GM18867 (cell line): ENCODE results near the gene PSTPIP1.

Source experiments
- ATAC-seq: cut with Tn5 transposase; IDR thresholded peaks from one replicate; pipeline ENCODE4 v1.9.1; 2021; ENCODE audit warnings: mild to moderate bottlenecking, moderate library complexity; ENCODE audit not compliant: unreplicated experiment

PSTPIP1 gene

DNA sequence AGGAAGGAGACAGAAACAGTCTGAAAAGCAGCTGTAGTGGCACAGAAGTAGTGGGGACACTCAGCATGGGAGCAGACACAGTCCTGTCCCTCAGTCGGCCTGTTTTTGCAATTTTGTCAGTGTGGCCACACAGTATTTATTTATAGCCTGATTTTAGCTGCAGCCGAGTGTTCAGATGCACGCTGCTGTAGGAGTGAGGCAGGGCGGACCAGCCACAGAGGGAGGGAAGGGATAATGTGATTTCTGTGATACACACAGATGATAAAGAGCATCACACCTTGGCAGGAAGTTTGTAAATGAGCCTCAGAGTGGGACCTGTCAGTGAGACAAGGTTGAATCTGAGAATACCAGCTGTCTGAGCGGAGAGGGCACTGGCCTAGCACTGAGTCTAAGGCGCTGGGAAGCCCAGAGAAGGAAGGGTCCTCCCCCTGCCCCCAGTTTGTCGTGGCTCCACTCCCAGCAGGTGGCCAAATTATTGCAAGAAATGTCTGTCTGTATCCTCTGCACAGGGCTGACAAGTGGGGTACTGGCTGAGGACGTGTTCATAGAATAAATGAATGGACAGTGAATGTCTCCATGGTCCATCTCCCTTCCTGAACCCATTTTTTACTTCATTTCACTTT, 3.8 kb downstream of the PSTPIP1 start:
- ATAC-seq, result no peak

DNA sequence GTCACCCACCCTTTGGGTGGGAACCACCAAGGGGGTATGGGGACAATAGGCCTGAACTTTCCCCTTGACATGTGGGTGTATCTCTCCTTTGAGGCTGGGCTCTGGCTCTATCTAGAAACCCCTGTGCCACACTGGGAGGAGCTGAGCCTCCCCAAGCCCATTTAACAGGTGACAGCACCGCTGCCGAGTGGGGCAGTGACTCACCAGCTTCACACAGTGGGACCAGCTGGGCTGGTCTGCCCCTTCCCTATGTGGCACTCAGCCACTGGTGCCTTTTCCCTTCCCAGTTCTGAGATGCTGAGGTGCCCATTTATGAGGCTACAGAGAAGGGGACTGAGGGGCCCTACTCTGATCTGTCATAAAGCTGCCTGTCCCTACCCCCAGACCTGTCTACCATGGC, 5.1 kb downstream of the PSTPIP1 start:
- no peak for ATAC-seq

DNA sequence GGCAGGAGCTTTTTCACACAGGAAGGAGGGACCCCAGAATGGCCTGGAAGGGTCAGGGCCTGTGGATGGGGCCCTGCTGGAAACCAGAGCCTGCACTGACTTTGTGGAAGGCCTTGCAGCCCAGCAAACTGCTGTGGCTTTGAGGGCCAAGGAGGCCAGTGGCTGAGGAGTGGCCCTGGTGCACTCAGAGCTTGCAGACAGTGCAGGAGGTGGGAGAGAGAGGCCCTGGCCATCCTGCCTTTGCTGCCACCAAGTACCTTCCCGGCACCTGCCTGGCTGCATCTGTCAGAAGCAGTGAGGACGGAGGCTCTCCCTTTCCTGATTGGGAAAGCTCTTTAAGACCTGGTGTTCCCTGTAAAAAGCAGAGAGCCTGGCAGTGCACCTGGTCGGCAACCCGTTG, 6.4 kb downstream of the PSTPIP1 start:
- ATAC-seq, result no peak

DNA sequence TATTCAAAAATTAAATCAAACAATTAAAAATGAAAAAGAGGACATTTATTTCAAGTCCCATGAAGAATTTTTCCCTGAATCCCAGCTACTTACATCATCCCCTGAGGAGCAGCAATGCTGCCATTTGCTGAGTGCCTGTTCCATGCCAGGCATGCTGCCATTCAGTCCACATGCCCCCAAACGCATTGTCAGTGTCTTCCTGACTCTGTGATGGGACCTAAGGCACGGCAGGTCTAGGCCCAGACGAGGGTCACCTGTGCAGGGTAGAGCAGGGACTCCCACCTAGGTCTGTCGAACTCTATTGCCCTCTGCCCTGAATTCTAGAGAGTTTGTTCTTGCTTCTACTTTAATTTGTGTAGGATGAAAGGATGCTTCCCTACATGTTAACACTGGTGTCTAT, 7.0 kb downstream of the PSTPIP1 start:
- ATAC-seq, result no peak

DNA sequence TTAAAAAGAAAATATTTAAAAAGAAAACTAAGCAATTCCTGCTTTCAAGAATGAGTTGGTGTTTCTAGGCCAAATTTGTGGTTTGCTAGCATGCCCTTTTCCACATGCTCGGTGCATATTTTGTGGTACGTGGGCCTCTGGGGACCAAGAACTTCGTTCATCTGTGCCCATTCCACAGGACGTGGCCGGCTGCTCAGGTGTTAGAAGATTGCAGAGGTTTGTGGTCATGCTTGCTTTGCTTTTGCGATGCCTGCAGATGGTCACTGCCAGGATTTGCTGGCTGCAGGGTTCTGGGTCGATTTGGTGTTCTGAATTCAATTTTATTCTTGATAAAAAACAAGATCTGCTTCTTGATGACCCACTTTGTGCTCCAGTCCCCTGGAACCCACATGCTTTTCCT, 7.5 kb downstream of the PSTPIP1 start:
- no peak for ATAC-seq

DNA sequence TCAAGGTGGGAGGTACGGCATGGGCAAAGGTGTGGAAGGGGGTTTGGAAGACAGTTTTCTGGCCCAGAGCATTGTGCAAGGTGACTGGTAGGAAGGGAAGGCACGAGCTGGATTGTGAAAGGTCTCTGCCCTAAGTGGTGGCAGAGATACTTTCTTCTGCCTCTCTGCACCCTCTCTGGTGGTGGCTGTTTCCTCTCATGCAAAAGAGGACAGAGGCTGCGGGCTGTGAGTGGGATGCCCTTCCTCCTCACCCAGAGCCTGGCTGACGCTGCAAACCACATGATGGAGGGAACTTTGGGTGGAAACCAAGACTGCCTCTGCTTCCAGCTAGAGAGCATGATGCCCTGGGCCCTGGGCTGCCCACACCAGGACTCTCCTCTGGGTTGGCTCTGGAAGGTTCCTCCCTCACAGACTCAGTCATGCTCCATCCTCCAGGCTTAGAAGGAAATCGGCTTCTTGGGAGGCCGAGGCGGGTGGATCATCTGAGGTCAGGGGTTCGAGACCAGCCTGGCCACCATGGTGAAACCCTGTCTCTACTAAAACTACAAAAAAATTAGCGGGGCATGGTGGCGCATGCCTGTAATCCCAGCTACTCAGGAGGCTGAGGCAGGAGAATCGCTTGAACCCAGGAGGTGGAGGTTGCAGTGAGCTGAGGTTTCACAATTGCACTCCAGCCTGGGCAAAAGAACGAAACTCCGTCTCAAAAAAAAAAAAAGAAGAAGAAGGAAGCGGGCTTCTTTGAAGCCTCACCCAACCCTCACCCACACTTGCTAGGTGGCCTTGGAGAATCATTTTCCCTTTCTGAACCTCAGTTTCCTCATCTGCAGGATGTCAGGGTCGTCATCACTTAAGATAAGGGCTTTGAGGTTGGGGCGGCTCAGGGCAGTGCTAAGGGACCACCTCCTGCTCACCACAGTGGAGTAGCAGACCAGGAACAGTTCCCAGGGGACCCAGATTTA, 8.3 kb downstream of the PSTPIP1 start:
- peak; percentile 84 for ATAC-seq

DNA sequence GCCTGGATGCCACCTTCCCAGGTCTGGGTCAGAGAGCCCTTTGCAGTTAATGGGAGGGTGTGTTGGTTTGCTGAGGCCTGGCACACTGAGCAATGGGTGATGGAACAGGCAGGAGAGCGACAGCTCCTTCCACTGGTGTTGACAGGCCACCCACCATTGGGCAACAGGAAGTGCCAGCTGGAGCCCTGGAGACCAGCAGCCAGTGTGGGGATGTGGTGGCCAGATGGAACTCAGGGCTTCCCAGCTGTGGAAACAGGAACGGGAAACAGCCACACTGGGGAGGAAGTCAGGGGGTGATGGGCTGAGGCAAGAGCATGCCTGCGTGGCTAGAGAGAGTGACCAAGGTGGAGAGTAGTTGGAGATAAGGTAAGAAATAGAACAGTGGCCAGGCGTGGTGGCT, 9.3 kb downstream of the PSTPIP1 start:
- ATAC-seq, result no peak

DNA sequence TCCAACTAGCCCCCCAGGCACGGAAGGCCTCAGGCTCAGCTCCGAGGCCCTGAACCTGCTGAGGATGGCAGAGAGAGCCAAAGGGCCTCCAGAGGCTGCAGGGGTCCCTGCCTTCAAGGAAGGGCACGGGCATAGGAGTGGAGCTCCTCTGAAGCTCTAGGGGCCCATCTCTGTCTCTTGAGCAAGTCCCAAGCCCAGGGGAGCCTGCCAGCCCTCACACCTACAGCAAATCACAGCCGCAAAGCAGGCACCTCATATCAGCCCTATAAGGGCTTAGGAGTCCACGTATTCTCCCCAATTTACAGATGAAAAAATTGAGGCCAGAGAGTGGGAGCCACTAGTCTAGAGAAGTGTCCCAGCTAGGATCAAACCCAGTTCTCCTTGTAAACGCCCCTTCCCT, 14.2 kb downstream of the PSTPIP1 start:
- no peak for ATAC-seq

DNA sequence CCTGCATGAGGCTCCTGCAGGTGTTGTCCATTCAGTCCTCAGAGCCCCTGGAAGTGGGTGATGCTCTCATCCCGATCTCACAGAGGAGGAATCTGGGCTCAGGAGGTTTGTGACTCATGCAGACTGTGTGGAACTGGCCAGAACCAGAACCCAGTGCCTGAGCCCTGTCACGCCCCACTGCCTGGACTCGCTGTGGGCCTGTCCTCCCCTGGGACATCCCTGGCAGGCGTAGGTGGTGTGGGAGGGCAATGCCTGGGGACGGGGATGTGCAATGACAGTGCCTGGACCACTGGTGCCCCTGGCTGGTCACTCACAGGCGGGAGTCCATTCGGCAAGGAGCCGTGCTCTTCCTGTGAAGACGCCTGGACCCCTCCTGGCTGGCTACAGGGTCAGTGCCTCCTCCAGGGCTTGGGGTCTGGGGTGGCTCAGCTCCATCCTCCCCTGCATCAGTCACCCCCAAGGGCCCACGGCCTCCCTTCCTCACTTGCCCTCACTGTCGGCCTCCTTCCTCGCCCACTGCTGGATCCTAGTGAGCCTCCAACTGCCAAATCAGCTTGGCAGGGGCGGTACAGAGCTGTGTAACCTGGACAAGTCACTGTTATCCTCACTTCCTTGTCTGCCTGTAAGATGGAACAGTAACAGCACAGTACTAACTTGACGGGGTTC, 14.9 kb downstream of the PSTPIP1 start:
- no peak for ATAC-seq

DNA sequence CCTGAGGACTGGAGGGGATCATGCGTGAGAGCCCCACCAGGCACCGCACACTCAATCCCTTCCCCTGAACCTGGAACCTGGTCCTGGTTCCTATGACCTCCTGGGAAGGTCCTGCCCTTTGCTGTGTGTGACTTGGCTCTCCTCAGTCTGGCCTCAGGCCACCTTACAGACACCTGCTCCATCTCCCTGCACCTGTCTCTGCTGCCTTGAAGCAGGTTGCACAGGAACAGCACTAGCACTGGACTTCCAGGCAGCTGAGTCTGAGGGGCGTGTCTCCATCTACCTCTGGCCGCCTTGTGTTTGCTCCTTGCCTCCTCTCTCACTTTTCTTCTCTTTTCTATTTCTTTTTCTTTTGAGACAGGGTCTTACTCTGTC, 15.4 kb downstream of the PSTPIP1 start:
- ATAC-seq, result no peak

DNA sequence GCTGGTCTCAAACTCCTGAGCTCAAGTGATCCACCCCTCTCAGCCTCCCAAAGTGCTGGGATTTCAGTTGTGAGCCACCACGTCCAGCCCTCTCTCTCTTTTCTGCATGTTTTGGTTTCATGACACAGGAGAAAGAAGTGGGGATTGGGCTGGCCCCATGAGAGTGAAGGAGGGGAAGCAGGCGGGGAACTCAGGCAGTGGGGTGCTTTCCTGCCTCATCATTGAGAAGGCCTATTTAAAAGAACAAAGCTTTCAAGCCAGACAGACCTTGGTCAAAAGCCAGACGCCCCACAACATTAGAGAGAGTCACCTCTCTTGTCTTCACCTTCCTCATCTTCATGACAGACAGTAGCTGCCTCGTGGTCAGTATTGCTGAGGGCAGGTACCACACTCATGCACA, 15.9 kb downstream of the PSTPIP1 start:
- ATAC-seq, result no peak

DNA sequence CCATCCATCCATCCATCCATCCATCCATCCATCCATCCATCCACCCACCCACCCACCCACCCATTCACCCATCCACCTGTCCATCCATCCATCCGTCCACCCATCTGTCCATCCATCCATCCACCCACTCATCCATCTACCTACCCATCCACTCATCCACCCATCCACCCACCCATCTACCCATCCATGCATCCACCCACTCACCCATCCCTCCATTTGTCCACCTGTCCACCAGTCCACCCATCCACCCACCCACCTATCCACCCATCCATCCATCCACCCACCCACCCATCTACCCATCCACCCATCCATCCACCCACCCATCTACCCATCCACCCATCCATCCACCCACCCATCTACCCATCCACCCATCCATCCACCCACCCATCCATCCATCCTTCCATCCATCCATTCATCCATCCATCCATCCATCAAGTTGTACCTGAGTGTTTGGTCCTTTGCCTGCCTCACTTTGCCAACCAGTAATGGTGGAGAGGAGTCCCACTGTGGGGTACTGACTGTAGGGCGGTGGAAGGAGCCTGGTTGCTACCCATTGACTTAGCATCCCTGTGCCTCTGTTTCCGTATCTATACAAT, 17.3 kb downstream of the PSTPIP1 start:
- no peak for ATAC-seq

DNA sequence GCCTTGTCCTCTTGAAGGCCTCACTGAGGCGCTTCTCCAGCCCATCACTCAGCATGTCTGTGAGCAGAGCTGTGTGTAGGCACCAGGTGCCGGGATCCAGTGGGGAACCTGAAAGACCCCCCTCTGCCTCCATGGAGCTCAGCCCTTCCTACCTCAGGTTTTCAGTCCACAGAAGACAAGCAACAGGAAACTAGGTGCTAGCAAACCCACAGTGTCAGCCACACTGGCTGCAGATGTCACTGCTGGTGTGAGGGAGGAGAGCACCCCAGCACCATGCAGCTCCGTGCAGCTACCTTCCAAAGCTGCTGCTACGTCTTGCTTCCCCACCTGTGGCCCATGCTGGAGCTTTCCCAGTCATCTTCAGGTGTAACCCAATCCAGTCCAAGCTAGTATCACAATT, 17.9 kb downstream of the PSTPIP1 start:
- ATAC-seq, result no peak

DNA sequence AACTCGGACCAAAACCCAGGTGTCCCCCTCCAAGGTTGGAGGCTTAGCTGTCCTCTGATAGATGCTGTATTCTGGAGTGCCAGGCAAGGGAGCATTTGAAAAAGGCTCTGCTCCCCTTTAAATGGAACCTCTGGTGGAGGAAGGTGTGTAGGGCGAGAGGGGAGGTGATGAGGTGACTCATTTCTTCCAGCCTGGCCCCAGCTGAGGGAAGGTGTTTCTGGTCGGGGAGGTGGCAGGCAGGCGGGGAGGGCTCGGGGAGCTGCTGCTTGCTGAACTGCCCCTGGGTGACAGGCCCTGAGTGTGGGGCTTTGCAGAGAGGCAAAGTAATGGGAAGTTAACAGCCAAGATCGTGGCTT, 18.8 kb downstream of the PSTPIP1 start:
- ATAC-seq, result peak; percentile 52

DNA sequence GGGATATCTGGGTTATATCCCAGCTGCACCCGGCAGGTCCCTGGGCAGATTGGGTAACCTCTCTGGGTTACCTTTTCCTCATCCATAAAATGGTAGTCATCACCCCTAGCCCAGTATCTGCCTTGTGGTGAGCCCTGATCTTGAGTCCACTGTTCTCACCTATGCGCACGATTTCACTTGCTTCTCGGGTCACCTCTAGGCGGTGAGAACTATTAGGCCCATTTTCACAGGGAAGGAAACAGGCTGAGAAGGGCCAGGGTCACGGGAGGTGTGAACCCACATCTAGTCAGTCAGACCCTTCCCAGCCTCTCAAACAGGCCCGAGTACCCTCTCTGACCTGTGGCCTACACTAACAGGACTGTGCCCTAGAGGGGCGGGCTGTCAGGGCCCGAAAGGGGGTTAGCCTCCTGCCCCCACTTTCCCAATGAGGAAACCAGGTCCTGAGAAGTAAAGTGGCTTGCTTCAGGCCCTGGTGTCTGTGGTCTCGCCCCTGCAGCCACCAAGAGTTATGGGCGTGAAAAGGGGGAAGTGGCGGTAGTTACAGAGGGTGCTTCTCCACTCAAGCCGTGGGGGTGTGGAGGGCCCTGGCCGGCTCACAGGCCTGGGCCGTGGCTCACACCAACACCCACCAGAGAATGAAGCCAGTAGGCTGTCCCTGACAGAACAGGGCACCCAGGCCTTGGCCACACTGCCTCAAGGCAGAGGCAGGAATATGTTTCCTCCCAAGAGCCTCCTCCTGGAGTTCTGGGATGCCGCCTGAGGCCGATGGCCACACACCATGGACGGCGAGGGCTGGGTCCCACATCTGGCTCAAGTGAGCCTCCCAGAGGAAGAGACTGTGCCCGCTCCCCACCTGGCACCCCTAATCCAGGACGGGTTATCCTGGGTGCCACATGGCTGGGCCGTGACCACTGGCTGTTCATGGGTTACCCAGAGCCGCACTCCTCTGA, 19.5 kb downstream of the PSTPIP1 start:
- ATAC-seq, result peak; percentile 59

DNA sequence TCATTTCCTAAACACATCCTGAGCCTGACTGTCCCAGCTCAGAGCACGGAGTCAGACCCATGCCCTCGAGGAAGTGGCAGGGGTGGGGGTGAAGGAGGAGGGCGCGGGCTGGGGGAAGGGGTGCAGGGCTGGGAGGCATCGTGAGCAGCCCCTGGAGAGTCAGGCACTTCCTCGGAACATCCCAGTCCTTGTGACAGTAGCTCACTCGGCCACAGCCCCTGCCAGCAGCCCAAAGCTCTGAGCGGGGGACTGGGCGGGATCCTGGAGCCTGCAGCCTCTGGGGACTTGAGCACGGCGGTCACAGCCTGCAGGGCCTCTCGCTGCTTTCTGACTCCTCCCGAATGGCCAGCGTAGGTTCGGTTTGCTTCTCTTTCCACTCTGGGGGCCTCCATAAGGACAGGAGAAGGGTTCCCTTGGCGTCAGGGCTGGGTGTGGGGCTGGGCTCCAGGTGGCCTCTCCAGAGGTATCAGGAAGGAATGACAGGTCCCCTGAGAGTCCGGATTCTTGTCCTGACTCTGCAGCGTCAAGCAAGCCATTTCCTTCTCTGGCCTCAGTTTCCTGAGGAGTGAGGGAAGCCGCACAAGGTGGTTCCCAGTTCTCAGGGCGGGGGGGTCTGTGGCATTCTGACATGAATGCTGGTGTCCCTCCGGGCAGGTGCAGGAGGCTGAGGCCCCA, 20.9 kb downstream of the PSTPIP1 start:
- no peak for ATAC-seq

DNA sequence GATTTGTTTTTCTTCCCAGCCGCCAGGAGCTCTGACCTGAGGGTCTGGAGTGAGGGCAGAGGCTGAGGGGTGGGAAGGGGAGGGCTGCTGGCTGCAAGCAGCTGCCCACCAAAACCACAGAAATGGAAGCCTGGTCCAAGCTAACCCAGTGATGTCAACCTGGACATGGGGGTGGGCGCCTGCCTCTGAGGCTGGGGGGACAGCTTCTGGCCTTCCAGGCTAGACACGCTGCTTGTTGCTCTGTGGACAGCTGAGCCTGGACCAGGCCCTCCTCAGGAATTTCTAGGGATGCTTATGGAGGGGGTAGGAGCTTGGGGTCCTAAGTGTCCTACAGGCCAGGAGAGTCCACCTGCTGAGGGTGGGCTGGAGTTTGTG, 21.4 kb downstream of the PSTPIP1 start:
- no peak for ATAC-seq

DNA sequence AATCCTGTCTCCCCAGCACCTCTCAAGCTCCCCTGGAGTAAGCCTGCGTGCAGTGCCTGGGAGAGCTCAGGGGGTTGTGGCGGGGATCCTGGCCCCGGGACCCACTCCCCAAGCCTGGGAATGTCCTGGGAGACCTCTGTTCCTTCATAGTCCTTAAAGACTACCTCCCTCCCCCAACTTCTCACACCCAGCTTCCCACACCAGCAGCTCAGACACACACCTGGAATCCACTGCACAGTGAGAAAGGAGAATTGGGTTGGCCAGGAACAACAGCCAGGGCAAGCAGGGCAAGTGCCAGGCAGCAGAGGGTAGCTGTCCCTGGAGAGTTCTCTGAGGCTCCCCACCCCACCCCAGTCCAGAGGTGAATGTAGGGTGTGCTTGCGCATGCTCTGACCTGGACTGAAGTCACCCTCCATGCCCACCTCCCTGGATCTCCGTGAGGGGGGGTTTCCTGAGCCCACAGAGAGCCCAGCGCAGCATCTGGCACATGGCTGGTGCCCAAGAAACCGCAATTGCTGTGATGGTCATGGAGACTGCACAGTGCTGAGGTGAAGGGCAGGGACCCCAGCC, 22.2 kb downstream of the PSTPIP1 start:
- ATAC-seq, result no peak
